ENCODE data around the gene GRID1.

Gene GRID1

GRCh38 chr10:85611093-85611740 is 755.4 kb downstream of the GRID1 start:
- no peak overlapping the region for H3K4me3 ChIP-seq (ENCODE audit: insufficient read length, low read depth)
- H3K27me3 ChIP-seq (ENCODE audit: insufficient read depth, insufficient read length), result no peaks in the 10 kb centered on the region
- H3K9ac ChIP-seq (ENCODE audit: insufficient read length, low read depth), result no peak overlapping the region
- no peak for TF ChIP-seq ZNF274 (IDR thresholded peaks at IDR 0.05; ENCODE audit: low read depth, low read length)
- TF ChIP-seq YY1 (IDR thresholded peaks at IDR 0.05; ENCODE audit: insufficient read depth, insufficient read length), result no peak
- no peak for TF ChIP-seq SUZ12 (IDR thresholded peaks at IDR 0.05; ENCODE audit: extremely low read depth, insufficient read depth, insufficient read length)
- no peaks in the 10 kb centered on the region; the same call in 1 of the 2 replicates for H3K9me3 ChIP-seq (ENCODE audit: insufficient read depth, low read length)
- H3K4me1 ChIP-seq (ENCODE audit: insufficient read depth, insufficient read length), result no peaks in the 10 kb centered on the region
- no peak for DNase-seq (ENCODE audit: low read depth, low spot score)
- H3K36me3 ChIP-seq (ENCODE audit: insufficient read depth, insufficient read length, low read length), result no peaks in the 10 kb centered on the region

- no peak for DNase-seq (ENCODE audit: low read depth, low spot score)
- Histone ChIP-seq H3K4me3 (ENCODE audit: insufficient read length, low read depth) (no peak overlapping the region), H3K27me3 (ENCODE audit: insufficient read depth, insufficient read length) (no peaks in the 10 kb centered on the region), H3K9ac (ENCODE audit: insufficient read length, low read depth) (no peak overlapping the region), H3K9me3 (ENCODE audit: insufficient read depth, low read length) (no peaks in the 10 kb centered on the region; the same call in 1 of the 2 replicates), H3K36me3 (ENCODE audit: insufficient read depth, insufficient read length, low read length) (no peaks in the 10 kb centered on the region), H3K4me1 (ENCODE audit: insufficient read depth, insufficient read length) (no peaks in the 10 kb centered on the region)
- no peak for TF ChIP-seq YY1 (IDR thresholded peaks at IDR 0.05; ENCODE audit: insufficient read depth, insufficient read length)
- TF ChIP-seq ZNF274 (IDR thresholded peaks at IDR 0.05; ENCODE audit: low read depth, low read length), result no peak
- no peak for TF ChIP-seq SUZ12 (IDR thresholded peaks at IDR 0.05; ENCODE audit: extremely low read depth, insufficient read depth, insufficient read length)
Measured at GRCh38 chr10:85610381-85611092, 756.1 kb downstream of the GRID1 start.

GRCh38 chr10:85609509-85609908 is 757.1 kb downstream of the GRID1 start:
- no peak for TF ChIP-seq YY1 (IDR thresholded peaks at IDR 0.05; ENCODE audit: insufficient read depth, insufficient read length)
- TF ChIP-seq ZNF274 (IDR thresholded peaks at IDR 0.05; ENCODE audit: low read depth, low read length), result no peak
- no peak for TF ChIP-seq SUZ12 (IDR thresholded peaks at IDR 0.05; ENCODE audit: extremely low read depth, insufficient read depth, insufficient read length)
- no peak for DNase-seq (ENCODE audit: low read depth, low spot score)
- no peak overlapping the region for H3K9ac ChIP-seq (ENCODE audit: insufficient read length, low read depth)

GRCh38 chr10:85608706-85609105 is 757.9 kb downstream of the GRID1 start:
- Histone ChIP-seq H3K4me1 (ENCODE audit: insufficient read depth, insufficient read length) (no peaks in the 10 kb centered on the region), H3K27me3 (ENCODE audit: insufficient read depth, insufficient read length) (no peaks in the 10 kb centered on the region)

More at GRCh38 chr10:85609509-85609908, 757.1 kb downstream of the GRID1 start:
- Histone ChIP-seq H3K9me3 (ENCODE audit: insufficient read depth, low read length) (no peaks in the 10 kb centered on the region; the same call in 1 of the 2 replicates), H3K4me1 (ENCODE audit: insufficient read depth, insufficient read length) (no peaks in the 10 kb centered on the region), H3K4me3 (ENCODE audit: insufficient read length, low read depth) (no peak overlapping the region), H3K36me3 (ENCODE audit: insufficient read depth, insufficient read length, low read length) (no peaks in the 10 kb centered on the region), H3K27me3 (ENCODE audit: insufficient read depth, insufficient read length) (no peaks in the 10 kb centered on the region)

GRCh38 chr10:85607043-85607695 is 759.4 kb downstream of the GRID1 start:
- TF ChIP-seq YY1 (IDR thresholded peaks at IDR 0.05; ENCODE audit: insufficient read depth, insufficient read length) (no peak), ZNF274 (IDR thresholded peaks at IDR 0.05; ENCODE audit: low read depth, low read length) (no peak), SUZ12 (IDR thresholded peaks at IDR 0.05; ENCODE audit: extremely low read depth, insufficient read depth, insufficient read length) (no peak)
- Histone ChIP-seq H3K9me3 (ENCODE audit: insufficient read depth, low read length) (no peaks in the 10 kb centered on the region; the same call in 1 of the 2 replicates), H3K36me3 (ENCODE audit: insufficient read depth, insufficient read length, low read length) (no peaks in the 10 kb centered on the region)

More at GRCh38 chr10:85608706-85609105, 757.9 kb downstream of the GRID1 start:
- Histone ChIP-seq H3K9me3 (ENCODE audit: insufficient read depth, low read length) (no peaks in the 10 kb centered on the region; the same call in 1 of the 2 replicates), H3K4me3 (ENCODE audit: insufficient read length, low read depth) (no peak overlapping the region), H3K9ac (ENCODE audit: insufficient read length, low read depth) (no peak overlapping the region), H3K36me3 (ENCODE audit: insufficient read depth, insufficient read length, low read length) (no peaks in the 10 kb centered on the region)
- TF ChIP-seq ZNF274 (IDR thresholded peaks at IDR 0.05; ENCODE audit: low read depth, low read length) (no peak), SUZ12 (IDR thresholded peaks at IDR 0.05; ENCODE audit: extremely low read depth, insufficient read depth, insufficient read length) (no peak), YY1 (IDR thresholded peaks at IDR 0.05; ENCODE audit: insufficient read depth, insufficient read length) (no peak)
- no peak for DNase-seq (ENCODE audit: low read depth, low spot score)

GRCh38 chr10:85606401-85606800 is 760.2 kb downstream of the GRID1 start:
- TF ChIP-seq ZNF274 (IDR thresholded peaks at IDR 0.05; ENCODE audit: low read depth, low read length), result no peak
- no peak for TF ChIP-seq SUZ12 (IDR thresholded peaks at IDR 0.05; ENCODE audit: extremely low read depth, insufficient read depth, insufficient read length)
- no peak for TF ChIP-seq YY1 (IDR thresholded peaks at IDR 0.05; ENCODE audit: insufficient read depth, insufficient read length)
- H3K9me3 ChIP-seq (ENCODE audit: insufficient read depth, low read length), result no peaks in the 10 kb centered on the region; the same call in 1 of the 2 replicates

More at GRCh38 chr10:85607043-85607695, 759.4 kb downstream of the GRID1 start:
- Histone ChIP-seq H3K9ac (ENCODE audit: insufficient read length, low read depth) (no peak overlapping the region), H3K27me3 (ENCODE audit: insufficient read depth, insufficient read length) (no peaks in the 10 kb centered on the region), H3K4me1 (ENCODE audit: insufficient read depth, insufficient read length) (no peaks in the 10 kb centered on the region), H3K4me3 (ENCODE audit: insufficient read length, low read depth) (no peak overlapping the region)
- DNase-seq (ENCODE audit: low read depth, low spot score), result no peak

More at GRCh38 chr10:85606401-85606800, 760.2 kb downstream of the GRID1 start:
- no peak for DNase-seq (ENCODE audit: low read depth, low spot score)
- H3K36me3 ChIP-seq (ENCODE audit: insufficient read depth, insufficient read length, low read length), result no peaks in the 10 kb centered on the region
- H3K4me3 ChIP-seq (ENCODE audit: insufficient read length, low read depth), result no peak overlapping the region
- H3K9ac ChIP-seq (ENCODE audit: insufficient read length, low read depth), result no peak overlapping the region
- H3K27me3 ChIP-seq (ENCODE audit: insufficient read depth, insufficient read length), result no peaks in the 10 kb centered on the region
- H3K4me1 ChIP-seq (ENCODE audit: insufficient read depth, insufficient read length), result no peaks in the 10 kb centered on the region
